Iris pigment epithelial cell (primary cell): Measurements from ENCODE around the gene SLC16A8.
"Not testable (repeated sequence)": the region's sequence is repeated elsewhere in the genome, so short reads cannot be mapped to it uniquely, and the experiment has no call there.

Experiments
- DNase-seq: peaks from one replicate; pipeline ENCODE4 v3.0.0-alpha.2; 2011; ENCODE audit warnings: low read depth

The SLC16A8 gene

GRCh38 chr22:38043151-38044039 lies 40.6 kb downstream of the SLC16A8 start:
- no peak for DNase-seq

GRCh38 chr22:38042488-38042790 lies 41.5 kb downstream of the SLC16A8 start:
- DNase-seq = no peak

GRCh38 chr22:38041760-38042487 lies 42.1 kb downstream of the SLC16A8 start:
- no peak for DNase-seq

GRCh38 chr22:38040953-38041759 lies 42.8 kb downstream of the SLC16A8 start:
- DNase-seq = no peak

GRCh38 chr22:38038890-38039812 lies 44.8 kb downstream of the SLC16A8 start:
- no peak for DNase-seq

- DNase-seq = no peak
Measured at GRCh38 chr22:38038426-38038825, 45.6 kb downstream of the SLC16A8 start.

GRCh38 chr22:38037367-38038150 lies 46.4 kb downstream of the SLC16A8 start:
- DNase-seq = not testable (repeated sequence)

GRCh38 chr22:38036392-38037062 lies 47.5 kb downstream of the SLC16A8 start:
- DNase-seq = no peak

- no peak for DNase-seq
Measured at GRCh38 chr22:38035530-38035885, 48.5 kb downstream of the SLC16A8 start.

- DNase-seq = no peak
Measured at GRCh38 chr22:38034884-38035529, 49.0 kb downstream of the SLC16A8 start.

GRCh38 chr22:38034278-38034882 lies 49.6 kb downstream of the SLC16A8 start:
- DNase-seq = peak; percentile 92

GRCh38 chr22:38033522-38034277 lies 50.3 kb downstream of the SLC16A8 start:
- no peak for DNase-seq

- peak; percentile 89 for DNase-seq
Measured at GRCh38 chr22:38032681-38033521, 51.1 kb downstream of the SLC16A8 start.

- no peak for DNase-seq
Measured at GRCh38 chr22:38031491-38031890, 52.5 kb downstream of the SLC16A8 start.

- DNase-seq = no peak
Measured at GRCh38 chr22:38030311-38031133, 53.5 kb downstream of the SLC16A8 start.

- no peak for DNase-seq
Measured at GRCh38 chr22:38029901-38030300, 54.1 kb downstream of the SLC16A8 start.

GRCh38 chr22:38029370-38029769 lies 54.6 kb downstream of the SLC16A8 start:
- DNase-seq = no peak
